Measurements from ENCODE around the gene NKX1-1. TPM values are rescaled to one million over a fixed set of nuclear protein-coding genes. Genes with fewer than 3 reads are reported as not detected.
A peak's percentile ranks its signal among the peaks of the same experiment; 100 is the strongest.

Gene NKX1-1
- total RNA-seq, 1 donor from 2014 or later: not detected

- H3K9me3 Mint-ChIP-seq: no peaks in the 10 kb centered on the region
- H3K27me3 Mint-ChIP-seq (ENCODE audit: low read depth): peaks cover 50% of the 10 kb centered on the region
- no peak overlapping the region for H3K27ac Mint-ChIP-seq
- peak in 1 of 2 experiments; percentile 35 for DNase-seq (ENCODE audit: low spot score in 2 of 2, unreplicated experiment in 2 of 2)
- no peak for TF ChIP-seq CTCF (IDR thresholded peaks at IDR 0.05; ENCODE audit: unreplicated experiment)
- H3K4me1 Mint-ChIP-seq: no peaks in the 10 kb centered on the region
- no peak overlapping the region for H3K4me3 Mint-ChIP-seq
- peaks cover 13% of the 10 kb centered on the region for H3K36me3 Mint-ChIP-seq
These were observed 4.7 kb downstream of the NKX1-1 start for GRCh38 chr4:1401409-1402020.

DNA sequence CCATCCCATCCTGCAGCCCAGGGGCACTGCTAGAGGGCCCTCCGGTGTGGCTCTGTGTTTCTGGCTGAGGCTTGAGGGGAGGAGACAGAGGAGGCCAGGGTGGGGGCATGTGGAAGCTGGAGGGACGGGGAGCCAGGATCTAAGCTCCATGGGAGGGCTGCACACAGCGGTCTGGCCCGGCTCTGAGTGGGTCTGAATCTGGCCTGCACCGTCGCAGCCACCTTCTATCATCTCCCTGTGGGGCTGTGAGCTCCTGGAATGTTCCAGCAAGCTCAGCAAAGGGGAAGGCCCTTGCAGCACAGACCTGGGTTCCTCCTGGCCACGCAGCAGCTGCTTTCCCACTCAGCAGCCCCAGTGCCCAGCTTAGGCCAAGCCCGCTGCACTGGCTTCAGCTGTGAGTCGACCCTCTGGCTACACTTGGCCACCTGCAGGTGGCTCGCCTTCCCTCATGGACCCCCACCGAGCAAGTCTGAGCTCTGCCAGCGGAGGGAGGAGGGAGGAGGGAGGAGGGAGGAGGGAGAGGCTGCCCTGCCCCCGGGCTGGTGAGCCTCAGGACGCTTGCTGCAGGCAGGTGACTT lies 5.3 kb downstream of the NKX1-1 start:
- H3K4me3 Mint-ChIP-seq: no peak overlapping the region
- no peak for TF ChIP-seq CTCF (IDR thresholded peaks at IDR 0.05; ENCODE audit: unreplicated experiment)
- H3K36me3 Mint-ChIP-seq: peaks cover 13% of the 10 kb centered on the region
- DNase-seq (ENCODE audit: low spot score in 2 of 2, unreplicated experiment in 2 of 2): peak in 1 of 2 experiments; percentile 9
- H3K27ac Mint-ChIP-seq: no peak overlapping the region
- H3K27me3 Mint-ChIP-seq (ENCODE audit: low read depth): peaks cover 50% of the 10 kb centered on the region
- H3K4me1 Mint-ChIP-seq: no peaks in the 10 kb centered on the region
- H3K9me3 Mint-ChIP-seq: no peaks in the 10 kb centered on the region

DNA sequence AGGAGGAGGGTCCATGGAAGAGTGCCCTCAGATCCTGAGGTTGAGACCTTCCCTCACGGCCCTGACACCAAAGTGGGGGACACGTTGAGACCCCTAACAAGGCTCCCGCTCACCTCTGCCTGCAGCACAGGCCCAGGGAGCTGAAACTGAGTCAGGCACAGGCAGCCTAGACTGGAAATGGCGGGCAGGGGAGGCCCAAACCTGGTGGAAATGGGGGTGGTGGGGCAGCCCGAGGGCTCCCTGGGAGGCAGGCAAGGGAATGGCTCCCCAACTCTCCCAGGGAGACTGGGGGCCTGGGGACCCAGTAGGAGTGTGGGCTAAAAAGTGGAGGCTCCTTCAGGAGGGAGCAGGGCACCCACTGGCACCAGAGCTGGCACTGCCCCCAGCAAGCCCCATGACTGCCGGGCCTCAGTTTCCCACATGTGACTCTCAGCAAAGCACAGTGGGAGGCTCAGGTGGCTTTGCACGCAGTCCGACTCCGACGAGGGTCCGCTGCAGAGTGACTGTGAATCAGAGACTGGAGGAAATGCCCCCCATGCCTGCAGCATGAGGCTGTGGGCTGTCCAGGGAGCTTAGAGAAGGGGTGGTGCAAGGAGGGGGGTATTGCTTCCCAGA lies 5.9 kb downstream of the NKX1-1 start:
- H3K36me3 Mint-ChIP-seq: peaks cover 18% of the 10 kb centered on the region
- no peak for TF ChIP-seq CTCF (IDR thresholded peaks at IDR 0.05; ENCODE audit: unreplicated experiment)
- DNase-seq (ENCODE audit: low spot score in 2 of 2, unreplicated experiment in 2 of 2): peak in 1 of 2 experiments; percentile 33
- peaks cover 49% of the 10 kb centered on the region for H3K27me3 Mint-ChIP-seq (ENCODE audit: low read depth)
- H3K27ac Mint-ChIP-seq: no peak overlapping the region
- peaks cover 4% of the 10 kb centered on the region for H3K9me3 Mint-ChIP-seq
- no peaks in the 10 kb centered on the region for H3K4me1 Mint-ChIP-seq
- no peak overlapping the region for H3K4me3 Mint-ChIP-seq

GRCh38 chr4:1399508-1400190 lies 6.6 kb downstream of the NKX1-1 start:
- no peak for TF ChIP-seq CTCF (IDR thresholded peaks at IDR 0.05; ENCODE audit: unreplicated experiment)
- H3K27ac Mint-ChIP-seq: no peak overlapping the region
- DNase-seq (ENCODE audit: low spot score in 2 of 2, unreplicated experiment in 2 of 2): no peak
- H3K4me1 Mint-ChIP-seq: no peaks in the 10 kb centered on the region
- H3K4me3 Mint-ChIP-seq: no peak overlapping the region
- peaks cover 42% of the 10 kb centered on the region for H3K27me3 Mint-ChIP-seq (ENCODE audit: low read depth)
- peaks cover 17% of the 10 kb centered on the region for H3K36me3 Mint-ChIP-seq
- peaks cover 4% of the 10 kb centered on the region for H3K9me3 Mint-ChIP-seq

GRCh38 chr4:1398681-1399507 lies 7.3 kb downstream of the NKX1-1 start:
- Mint-ChIP-seq H3K36me3 (peaks cover 17% of the 10 kb centered on the region), H3K27ac (peak overlapping the region; percentile 71), H3K4me1 (no peaks in the 10 kb centered on the region), H3K4me3 (no peak overlapping the region), H3K9me3 (peaks cover 9% of the 10 kb centered on the region), H3K27me3 (ENCODE audit: low read depth) (peaks cover 36% of the 10 kb centered on the region)
- no peak for TF ChIP-seq CTCF (IDR thresholded peaks at IDR 0.05; ENCODE audit: unreplicated experiment)
- no peak for DNase-seq (ENCODE audit: low spot score in 2 of 2, unreplicated experiment in 2 of 2)

Data from mesothelial cell of epicardium (in vitro differentiated cells).